ENCODE measurements around the gene BCAT1.

GRCh38 chr12:24777359-24777758 is 171.5 kb downstream of the BCAT1 start:
- TF ChIP-seq, protein P1, sequence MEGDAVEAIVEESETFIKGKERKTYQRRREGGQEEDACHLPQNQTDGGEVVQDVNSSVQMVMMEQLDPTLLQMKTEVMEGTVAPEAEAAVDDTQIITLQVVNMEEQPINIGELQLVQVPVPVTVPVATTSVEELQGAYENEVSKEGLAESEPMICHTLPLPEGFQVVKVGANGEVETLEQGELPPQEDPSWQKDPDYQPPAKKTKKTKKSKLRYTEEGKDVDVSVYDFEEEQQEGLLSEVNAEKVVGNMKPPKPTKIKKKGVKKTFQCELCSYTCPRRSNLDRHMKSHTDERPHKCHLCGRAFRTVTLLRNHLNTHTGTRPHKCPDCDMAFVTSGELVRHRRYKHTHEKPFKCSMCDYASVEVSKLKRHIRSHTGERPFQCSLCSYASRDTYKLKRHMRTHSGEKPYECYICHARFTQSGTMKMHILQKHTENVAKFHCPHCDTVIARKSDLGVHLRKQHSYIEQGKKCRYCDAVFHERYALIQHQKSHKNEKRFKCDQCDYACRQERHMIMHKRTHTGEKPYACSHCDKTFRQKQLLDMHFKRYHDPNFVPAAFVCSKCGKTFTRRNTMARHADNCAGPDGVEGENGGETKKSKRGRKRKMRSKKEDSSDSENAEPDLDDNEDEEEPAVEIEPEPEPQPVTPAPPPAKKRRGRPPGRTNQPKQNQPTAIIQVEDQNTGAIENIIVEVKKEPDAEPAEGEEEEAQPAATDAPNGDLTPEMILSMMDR (conservative IDR thresholded peaks at IDR 0.05; ENCODE audit: low read depth in 2 of 2): no peak
- TF ChIP-seq ZNF331 (CRISPR knock-in tag; IDR thresholded peaks at IDR 0.05; ENCODE audit: low read depth) (no peak), POLR2AphosphoS5 (IDR thresholded peaks at IDR 0.05; ENCODE audit: low read depth) (no peak), EZH2phosphoT487 (IDR thresholded peaks at IDR 0.05; ENCODE audit: unreplicated experiment) (no peak), JUNB (IDR thresholded peaks at IDR 0.05; ENCODE audit: unreplicated experiment) (no peak), NANOG (IDR thresholded peaks at IDR 0.05; ENCODE audit: borderline replicate concordance) (no peak), EZH2 (IDR thresholded peaks at IDR 0.05; ENCODE audit: low read depth, unreplicated experiment) (no peak)
